Measurements from ENCODE around the gene MICAL3.

The MICAL3 gene

GRCh38 chr22:17931400-17931825 lies 92.9 kb downstream of the MICAL3 start:
- Histone ChIP-seq H3K23ac (ENCODE audit: low read length) (no peak overlapping the region), H3K4me3 (ENCODE audit: low read length) (no peak overlapping the region), H4K5ac (ENCODE audit: low read length) (no peak overlapping the region), H3K4me2 (ENCODE audit: low read length) (no peak overlapping the region), H4K8ac (ENCODE audit: low read depth, low read length) (no peak overlapping the region), H2AK5ac (ENCODE audit: low read length) (no peak overlapping the region), H3K79me2 (ENCODE audit: control insufficient read depth, insufficient read depth, low read length) (peaks cover 6% of the 10 kb centered on the region), H3K4me1 (ENCODE audit: control insufficient read depth, low read depth, low read length) (no peaks in the 10 kb centered on the region), H3K9ac (ENCODE audit: low read length) (no peak overlapping the region), H2BK5ac (ENCODE audit: low read length) (no peak overlapping the region), H3K27ac (ENCODE audit: low read depth, low read length) (no peak overlapping the region), H2BK120ac (ENCODE audit: low read depth, low read length) (no peak overlapping the region), H2BK15ac (replicated peaks; ENCODE audit: low read depth) (no peak overlapping the region), H3K79me1 (ENCODE audit: low read length) (peaks cover 20% of the 10 kb centered on the region), H3K4ac (ENCODE audit: low read depth, low read length) (no peak overlapping the region), H3K36me3 (ENCODE audit: control insufficient read depth, insufficient read depth, low read length) (no peaks in the 10 kb centered on the region), H3K27me3 (ENCODE audit: insufficient read depth, low read length, poor library complexity) (no peaks in the 10 kb centered on the region), H3K18ac (ENCODE audit: low read length) (no peak overlapping the region), H3K56ac (ENCODE audit: low read length) (no peak overlapping the region)
- no CpG with 5 or more reads among the region's 3 CpGs for WGBS (ENCODE audit: extremely low coverage, insufficient coverage, low lambda C conversion rate)
- no peak for DNase-seq

- H3K4me2 ChIP-seq (ENCODE audit: low read length) = no peak overlapping the region
- no peak overlapping the region for H4K8ac ChIP-seq (ENCODE audit: low read depth, low read length)
- H3K79me2 ChIP-seq (ENCODE audit: control insufficient read depth, insufficient read depth, low read length) = peaks cover 6% of the 10 kb centered on the region
- no peak overlapping the region for H2BK15ac ChIP-seq (replicated peaks; ENCODE audit: low read depth)
- H3K18ac ChIP-seq (ENCODE audit: low read length) = no peak overlapping the region
- peaks cover 20% of the 10 kb centered on the region for H3K79me1 ChIP-seq (ENCODE audit: low read length)
- no peak overlapping the region for H3K9ac ChIP-seq (ENCODE audit: low read length)
- H3K36me3 ChIP-seq (ENCODE audit: control insufficient read depth, insufficient read depth, low read length) = no peaks in the 10 kb centered on the region
- H2BK120ac ChIP-seq (ENCODE audit: low read depth, low read length) = no peak overlapping the region
- no peak overlapping the region for H3K56ac ChIP-seq (ENCODE audit: low read length)
- no peak overlapping the region for H3K23ac ChIP-seq (ENCODE audit: low read length)
- H2BK5ac ChIP-seq (ENCODE audit: low read length) = no peak overlapping the region
- no peak for DNase-seq
- no peaks in the 10 kb centered on the region for H3K4me1 ChIP-seq (ENCODE audit: control insufficient read depth, low read depth, low read length)
- no peak overlapping the region for H2AK5ac ChIP-seq (ENCODE audit: low read length)
- H3K27ac ChIP-seq (ENCODE audit: low read depth, low read length) = no peak overlapping the region
- H4K5ac ChIP-seq (ENCODE audit: low read length) = no peak overlapping the region
- H3K4ac ChIP-seq (ENCODE audit: low read depth, low read length) = no peak overlapping the region
- WGBS (ENCODE audit: extremely low coverage, insufficient coverage, low lambda C conversion rate) = no CpG with 5 or more reads among the region's 18 CpGs
- no peak overlapping the region for H3K4me3 ChIP-seq (ENCODE audit: low read length)
- H3K27me3 ChIP-seq (ENCODE audit: insufficient read depth, low read length, poor library complexity) = no peaks in the 10 kb centered on the region
Measured at GRCh38 chr22:17930455-17931313, 93.7 kb downstream of the MICAL3 start.

- H2BK5ac ChIP-seq (ENCODE audit: low read length) = no peak overlapping the region
- no peak overlapping the region for H2BK15ac ChIP-seq (replicated peaks; ENCODE audit: low read depth)
- H3K4ac ChIP-seq (ENCODE audit: low read depth, low read length) = no peak overlapping the region
- peaks cover 22% of the 10 kb centered on the region for H3K79me1 ChIP-seq (ENCODE audit: low read length)
- WGBS (ENCODE audit: extremely low coverage, insufficient coverage, low lambda C conversion rate) = no CpG with 5 or more reads among the region's 7 CpGs
- peaks cover 9% of the 10 kb centered on the region for H3K79me2 ChIP-seq (ENCODE audit: control insufficient read depth, insufficient read depth, low read length)
- H4K8ac ChIP-seq (ENCODE audit: low read depth, low read length) = no peak overlapping the region
- no peaks in the 10 kb centered on the region for H3K27me3 ChIP-seq (ENCODE audit: insufficient read depth, low read length, poor library complexity)
- H3K4me2 ChIP-seq (ENCODE audit: low read length) = no peak overlapping the region
- no peak overlapping the region for H4K5ac ChIP-seq (ENCODE audit: low read length)
- peaks cover under 1% of the 10 kb centered on the region for H3K4me1 ChIP-seq (ENCODE audit: control insufficient read depth, low read depth, low read length)
- DNase-seq = no peak
- no peak overlapping the region for H3K9ac ChIP-seq (ENCODE audit: low read length)
- H3K36me3 ChIP-seq (ENCODE audit: control insufficient read depth, insufficient read depth, low read length) = no peaks in the 10 kb centered on the region
- no peak overlapping the region for H3K18ac ChIP-seq (ENCODE audit: low read length)
- H3K4me3 ChIP-seq (ENCODE audit: low read length) = no peak overlapping the region
- H3K23ac ChIP-seq (ENCODE audit: low read length) = no peak overlapping the region
- no peak overlapping the region for H3K56ac ChIP-seq (ENCODE audit: low read length)
- H2AK5ac ChIP-seq (ENCODE audit: low read length) = no peak overlapping the region
- no peak overlapping the region for H2BK120ac ChIP-seq (ENCODE audit: low read depth, low read length)
- no peak overlapping the region for H3K27ac ChIP-seq (ENCODE audit: low read depth, low read length)
Measured at GRCh38 chr22:17929909-17930308, 94.5 kb downstream of the MICAL3 start.

- Histone ChIP-seq H3K36me3 (ENCODE audit: control insufficient read depth, insufficient read depth, low read length) (no peaks in the 10 kb centered on the region), H4K5ac (ENCODE audit: low read length) (no peak overlapping the region), H3K4me3 (ENCODE audit: low read length) (no peak overlapping the region), H3K56ac (ENCODE audit: low read length) (no peak overlapping the region), H3K23ac (ENCODE audit: low read length) (no peak overlapping the region), H3K9ac (ENCODE audit: low read length) (no peak overlapping the region), H3K27ac (ENCODE audit: low read depth, low read length) (no peak overlapping the region), H3K4me2 (ENCODE audit: low read length) (no peak overlapping the region), H2BK15ac (replicated peaks; ENCODE audit: low read depth) (no peak overlapping the region), H3K4me1 (ENCODE audit: control insufficient read depth, low read depth, low read length) (peaks cover 4% of the 10 kb centered on the region), H2BK120ac (ENCODE audit: low read depth, low read length) (no peak overlapping the region), H3K18ac (ENCODE audit: low read length) (no peak overlapping the region), H3K27me3 (ENCODE audit: insufficient read depth, low read length, poor library complexity) (no peaks in the 10 kb centered on the region), H4K8ac (ENCODE audit: low read depth, low read length) (no peak overlapping the region), H2AK5ac (ENCODE audit: low read length) (no peak overlapping the region), H3K4ac (ENCODE audit: low read depth, low read length) (no peak overlapping the region), H3K79me1 (ENCODE audit: low read length) (peaks cover 31% of the 10 kb centered on the region), H2BK5ac (ENCODE audit: low read length) (no peak overlapping the region), H3K79me2 (ENCODE audit: control insufficient read depth, insufficient read depth, low read length) (peaks cover 15% of the 10 kb centered on the region)
- DNase-seq = no peak
- WGBS (ENCODE audit: extremely low coverage, insufficient coverage, low lambda C conversion rate) = no CpG with 5 or more reads among the region's 7 CpGs
Measured at GRCh38 chr22:17928391-17928790, 96.0 kb downstream of the MICAL3 start.

- no peak overlapping the region for H3K23ac ChIP-seq (ENCODE audit: low read length)
- H4K5ac ChIP-seq (ENCODE audit: low read length) = no peak overlapping the region
- H3K79me1 ChIP-seq (ENCODE audit: low read length) = peaks cover 31% of the 10 kb centered on the region
- no peak overlapping the region for H2AK5ac ChIP-seq (ENCODE audit: low read length)
- H3K4me3 ChIP-seq (ENCODE audit: low read length) = no peak overlapping the region
- no peak overlapping the region for H4K8ac ChIP-seq (ENCODE audit: low read depth, low read length)
- no peaks in the 10 kb centered on the region for H3K36me3 ChIP-seq (ENCODE audit: control insufficient read depth, insufficient read depth, low read length)
- H3K4me1 ChIP-seq (ENCODE audit: control insufficient read depth, low read depth, low read length) = peaks cover 8% of the 10 kb centered on the region
- no peak overlapping the region for H3K27ac ChIP-seq (ENCODE audit: low read depth, low read length)
- H3K4me2 ChIP-seq (ENCODE audit: low read length) = no peak overlapping the region
- no peak overlapping the region for H2BK5ac ChIP-seq (ENCODE audit: low read length)
- H3K56ac ChIP-seq (ENCODE audit: low read length) = no peak overlapping the region
- peaks cover 15% of the 10 kb centered on the region for H3K79me2 ChIP-seq (ENCODE audit: control insufficient read depth, insufficient read depth, low read length)
- H3K27me3 ChIP-seq (ENCODE audit: insufficient read depth, low read length, poor library complexity) = no peaks in the 10 kb centered on the region
- H2BK120ac ChIP-seq (ENCODE audit: low read depth, low read length) = no peak overlapping the region
- DNase-seq = no peak
- H2BK15ac ChIP-seq (replicated peaks; ENCODE audit: low read depth) = no peak overlapping the region
- no peak overlapping the region for H3K9ac ChIP-seq (ENCODE audit: low read length)
- no peak overlapping the region for H3K18ac ChIP-seq (ENCODE audit: low read length)
- no peak overlapping the region for H3K4ac ChIP-seq (ENCODE audit: low read depth, low read length)
Measured at GRCh38 chr22:17927062-17927461, 97.3 kb downstream of the MICAL3 start.

- Histone ChIP-seq H2BK15ac (replicated peaks; ENCODE audit: low read depth) (no peak overlapping the region), H4K8ac (ENCODE audit: low read depth, low read length) (no peak overlapping the region), H3K4me2 (ENCODE audit: low read length) (no peak overlapping the region), H3K56ac (ENCODE audit: low read length) (no peak overlapping the region), H2BK120ac (ENCODE audit: low read depth, low read length) (no peak overlapping the region), H3K36me3 (ENCODE audit: control insufficient read depth, insufficient read depth, low read length) (no peaks in the 10 kb centered on the region), H2BK5ac (ENCODE audit: low read length) (no peak overlapping the region), H4K5ac (ENCODE audit: low read length) (no peak overlapping the region), H3K18ac (ENCODE audit: low read length) (no peak overlapping the region), H3K4me3 (ENCODE audit: low read length) (no peak overlapping the region), H3K27ac (ENCODE audit: low read depth, low read length) (no peak overlapping the region), H3K79me2 (ENCODE audit: control insufficient read depth, insufficient read depth, low read length) (peaks cover 13% of the 10 kb centered on the region), H3K9ac (ENCODE audit: low read length) (no peak overlapping the region), H3K27me3 (ENCODE audit: insufficient read depth, low read length, poor library complexity) (no peaks in the 10 kb centered on the region), H3K4me1 (ENCODE audit: control insufficient read depth, low read depth, low read length) (peaks cover 11% of the 10 kb centered on the region), H3K79me1 (ENCODE audit: low read length) (peaks cover 30% of the 10 kb centered on the region), H3K4ac (ENCODE audit: low read depth, low read length) (no peak overlapping the region), H3K23ac (ENCODE audit: low read length) (no peak overlapping the region), H2AK5ac (ENCODE audit: low read length) (no peak overlapping the region)
- DNase-seq = no peak
- no CpG with 5 or more reads among the region's 7 CpGs for WGBS (ENCODE audit: extremely low coverage, insufficient coverage, low lambda C conversion rate)
Measured at GRCh38 chr22:17926516-17926915, 97.8 kb downstream of the MICAL3 start.

All from mesendoderm (in vitro differentiated cells).